Activated CD8-positive, alpha-beta memory T cell treated with anti-CD3 and anti-CD28 coated beads for 1 hour (primary cell): ENCODE results near the gene C1orf232.

Source experiments
- DNase-seq, 2 donors: peaks; one replicate each; pipeline ENCODE4 v3.0.0-alpha.2; 2020; ENCODE audit warnings: low read depth in 1 of 2; ENCODE audit errors: extremely low read depth in 1 of 2

Gene C1orf232

GRCh38 chr1:26180010-26180506 lies 11.3 kb upstream of the C1orf232 start:
- no peak for DNase-seq

GRCh38 chr1:26177182-26177684 lies 8.5 kb upstream of the C1orf232 start, which contains the start of gene CNKSR1:
TSS of gene CNKSR1 (plus strand) at chr1:26177491. CDS start at chr1:26177548, 57 bp downstream.
- no peak for DNase-seq

- no peak for DNase-seq
Measured at GRCh38 chr1:26175346-26175745, 6.6 kb upstream of the C1orf232 start.

- no peak for DNase-seq
Measured at GRCh38 chr1:26171084-26172072, 2.6 kb upstream of the C1orf232 start, which contains the start of gene ZNF593OS. TSS of gene ZNF593OS (minus strand) at chr1:26171832. CDS start at chr1:26171661, 171 bp downstream.

GRCh38 chr1:26170472-26170821 lies 1.7 kb upstream of the C1orf232 start:
- DNase-seq = no peak

GRCh38 chr1:26169669-26170471 lies 1.1 kb upstream of the C1orf232 start, which contains the start of gene ZNF593:
TSS of gene ZNF593 (plus strand) at chr1:26169908. CDS start at chr1:26169984, 76 bp downstream.
- DNase-seq = peak; percentile 51 to 76

GRCh38 chr1:26169198-26169554 lies 413 bp upstream of the C1orf232 start:
- DNase-seq = no peak

- DNase-seq = no peak
Measured at GRCh38 chr1:26166719-26167281, 2.0 kb downstream of the C1orf232 start.

GRCh38 chr1:26164861-26165842 lies 3.6 kb downstream of the C1orf232 start:
- DNase-seq = no peak

- DNase-seq = peak in 1 of 2 donors; percentile 44
Measured at GRCh38 chr1:26164036-26164860, 4.5 kb downstream of the C1orf232 start.

GRCh38 chr1:26163684-26164035 lies 5.1 kb downstream of the C1orf232 start:
- no peak for DNase-seq

GRCh38 chr1:26162220-26162709 lies 6.5 kb downstream of the C1orf232 start:
- DNase-seq = no peak

- DNase-seq = peak in 1 of 2 donors; percentile 13
Measured at GRCh38 chr1:26161415-26162219, 7.1 kb downstream of the C1orf232 start.

GRCh38 chr1:26160527-26161414 lies 8.0 kb downstream of the C1orf232 start:
- DNase-seq = no peak

- DNase-seq = no peak
Measured at GRCh38 chr1:26159743-26160039, 9.1 kb downstream of the C1orf232 start.

GRCh38 chr1:26158908-26159742 lies 9.6 kb downstream of the C1orf232 start, which contains the start of gene FAM110D:
TSS of gene FAM110D (plus strand) at chr1:26159079. CDS start at chr1:26161292, 2,213 bp downstream.
- DNase-seq = no peak
